HG03066 (cell line): Measurements from ENCODE around the gene GPRC6A.
"Not testable (repeated sequence)": the region's sequence is repeated elsewhere in the genome, so short reads cannot be mapped to it uniquely, and the experiment has no call there.

ENCODE experiments used
- ATAC-seq: cut with Tn5 transposase; IDR thresholded peaks from one replicate; pipeline ENCODE4 v1.9.1; 2021; ENCODE audit warnings: low read depth; ENCODE audit not compliant: unreplicated experiment

The GPRC6A gene, protein sequence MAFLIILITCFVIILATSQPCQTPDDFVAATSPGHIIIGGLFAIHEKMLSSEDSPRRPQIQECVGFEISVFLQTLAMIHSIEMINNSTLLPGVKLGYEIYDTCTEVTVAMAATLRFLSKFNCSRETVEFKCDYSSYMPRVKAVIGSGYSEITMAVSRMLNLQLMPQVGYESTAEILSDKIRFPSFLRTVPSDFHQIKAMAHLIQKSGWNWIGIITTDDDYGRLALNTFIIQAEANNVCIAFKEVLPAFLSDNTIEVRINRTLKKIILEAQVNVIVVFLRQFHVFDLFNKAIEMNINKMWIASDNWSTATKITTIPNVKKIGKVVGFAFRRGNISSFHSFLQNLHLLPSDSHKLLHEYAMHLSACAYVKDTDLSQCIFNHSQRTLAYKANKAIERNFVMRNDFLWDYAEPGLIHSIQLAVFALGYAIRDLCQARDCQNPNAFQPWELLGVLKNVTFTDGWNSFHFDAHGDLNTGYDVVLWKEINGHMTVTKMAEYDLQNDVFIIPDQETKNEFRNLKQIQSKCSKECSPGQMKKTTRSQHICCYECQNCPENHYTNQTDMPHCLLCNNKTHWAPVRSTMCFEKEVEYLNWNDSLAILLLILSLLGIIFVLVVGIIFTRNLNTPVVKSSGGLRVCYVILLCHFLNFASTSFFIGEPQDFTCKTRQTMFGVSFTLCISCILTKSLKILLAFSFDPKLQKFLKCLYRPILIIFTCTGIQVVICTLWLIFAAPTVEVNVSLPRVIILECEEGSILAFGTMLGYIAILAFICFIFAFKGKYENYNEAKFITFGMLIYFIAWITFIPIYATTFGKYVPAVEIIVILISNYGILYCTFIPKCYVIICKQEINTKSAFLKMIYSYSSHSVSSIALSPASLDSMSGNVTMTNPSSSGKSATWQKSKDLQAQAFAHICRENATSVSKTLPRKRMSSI

DNA sequence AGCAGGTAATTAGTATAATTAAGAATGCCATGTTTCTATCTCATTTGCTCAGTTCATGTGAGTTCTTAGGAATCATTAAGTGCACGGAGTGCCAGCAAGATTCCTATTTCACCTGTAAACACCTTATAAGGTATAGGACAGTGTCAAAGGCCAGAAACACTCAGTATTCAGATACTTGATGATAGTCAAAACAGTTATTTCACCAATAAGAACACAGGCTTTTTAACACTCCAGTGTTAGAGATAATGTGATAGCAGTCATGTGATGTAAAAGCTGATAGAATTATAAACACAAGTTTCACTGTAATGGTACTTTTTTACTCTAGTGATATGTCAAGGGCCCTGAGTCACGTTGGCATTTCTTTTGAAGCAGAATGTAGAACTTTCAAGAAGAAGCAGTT is at the start of gene GPRC6A:
TSS of gene GPRC6A (minus strand) at position 101 of the 400 bp plus-strand sequence. CDS start at position 31, 70 bp downstream.
- no peak for ATAC-seq

DNA sequence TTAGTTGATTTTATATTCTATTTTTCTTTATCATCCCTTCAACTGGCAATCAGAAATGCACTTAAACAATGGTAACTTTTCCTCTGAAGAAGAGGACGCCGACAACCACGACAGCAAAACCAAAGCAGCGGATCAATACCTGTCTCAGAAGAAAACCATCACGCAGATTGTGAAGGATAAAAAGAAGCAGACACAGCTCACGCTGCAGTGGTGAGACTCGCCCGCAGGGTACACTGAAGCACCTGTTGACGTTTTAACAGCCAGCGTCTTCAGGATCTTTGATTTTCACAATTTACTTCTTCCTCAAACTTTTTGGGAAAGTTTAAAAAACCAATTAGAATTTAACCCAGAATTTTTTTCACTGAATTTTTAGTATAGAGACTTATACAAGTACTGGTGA is 48.9 kb upstream of the GPRC6A start:
- no peak for ATAC-seq

DNA sequence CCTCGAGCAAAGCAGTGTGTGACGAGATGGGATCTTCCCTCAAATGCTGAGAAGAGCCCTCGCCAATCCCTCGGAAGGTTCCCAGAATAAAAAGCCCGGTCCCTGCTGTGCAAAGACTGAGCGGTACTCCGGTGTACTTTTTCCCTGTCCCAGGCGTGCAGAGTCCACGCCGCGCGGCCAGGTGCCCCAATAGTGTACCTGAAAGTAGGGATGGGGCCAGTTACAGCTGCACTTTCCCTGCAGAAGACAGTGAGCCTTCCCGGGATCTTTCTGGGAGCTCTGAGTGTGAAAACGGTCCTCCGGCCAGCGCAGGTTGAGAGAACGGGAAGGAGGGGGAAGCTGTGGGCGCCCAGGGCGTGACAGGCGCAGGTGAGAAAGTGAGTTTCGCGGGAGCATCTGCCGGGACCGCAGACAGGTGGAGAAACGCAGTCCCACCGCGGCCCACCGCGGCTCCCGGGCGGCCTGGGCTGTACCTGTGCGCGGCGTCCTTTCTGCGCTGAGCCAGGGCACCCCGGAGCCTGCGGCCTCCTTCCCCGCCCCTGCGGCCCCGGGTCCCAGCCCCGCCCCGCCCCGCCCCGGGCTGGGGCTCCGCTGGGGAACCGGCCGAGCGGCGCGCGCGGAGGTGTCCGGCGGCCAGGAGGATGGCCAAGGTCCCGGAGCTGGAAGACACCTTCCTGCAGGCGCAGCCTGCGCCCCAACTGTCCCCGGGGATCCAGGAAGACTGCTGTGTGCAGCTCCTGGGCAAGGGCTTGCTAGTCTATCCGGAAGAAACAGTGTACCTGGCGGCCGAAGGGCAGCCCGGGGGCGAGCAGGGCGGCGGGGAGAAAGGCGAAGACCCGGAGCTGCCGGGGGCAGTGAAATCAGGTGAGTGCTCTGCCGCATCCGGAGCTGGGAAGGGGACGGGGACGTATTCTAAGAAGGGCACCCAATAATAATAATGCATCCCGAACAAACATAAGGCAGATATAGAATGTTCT is 48.0 kb upstream of the GPRC6A start, which contains the start of gene RFX6:
TSS of gene RFX6 (plus strand) at position 608 of the 977 bp plus-strand sequence. CDS start at position 642, 34 bp downstream.
- ATAC-seq: no peak

DNA sequence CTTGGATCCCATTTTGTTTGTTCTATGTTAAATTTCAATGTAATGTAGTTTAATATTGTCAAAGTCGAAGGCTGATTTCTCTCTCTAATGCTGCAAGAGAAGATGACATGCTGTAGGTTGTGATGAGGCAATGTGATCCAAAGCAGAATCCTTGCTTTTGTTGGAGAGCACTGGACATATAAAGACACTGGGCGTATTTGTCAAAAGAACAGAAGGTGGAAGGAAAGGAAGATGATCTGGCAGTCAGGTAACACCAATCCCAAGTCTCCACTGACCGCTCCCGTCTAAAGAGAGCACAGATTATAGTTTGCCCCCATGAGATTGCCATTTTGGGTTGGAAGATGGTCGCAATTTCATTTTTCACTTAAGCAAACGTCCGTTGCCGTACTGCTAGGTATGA is 47.2 kb upstream of the GPRC6A start:
- ATAC-seq: no peak

DNA sequence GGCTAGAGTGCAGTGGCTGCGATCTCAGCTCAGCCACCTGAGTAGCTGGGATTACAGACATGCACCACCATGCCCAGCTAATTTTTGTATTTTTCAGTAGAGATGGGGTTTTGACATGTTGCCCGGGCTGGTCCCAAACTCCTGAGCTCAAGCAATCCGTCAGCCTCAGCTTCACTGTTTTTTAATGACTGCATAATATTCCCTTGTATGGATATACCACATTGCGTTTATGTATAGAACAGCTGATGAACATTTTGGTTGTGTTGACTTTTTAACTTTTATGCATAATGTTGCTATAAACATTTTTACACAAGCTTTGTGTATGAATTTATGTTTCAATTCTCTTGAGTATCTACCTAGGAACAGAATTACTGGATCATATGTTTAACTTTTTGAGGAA is 43.9 kb upstream of the GPRC6A start:
- ATAC-seq: no peak

DNA sequence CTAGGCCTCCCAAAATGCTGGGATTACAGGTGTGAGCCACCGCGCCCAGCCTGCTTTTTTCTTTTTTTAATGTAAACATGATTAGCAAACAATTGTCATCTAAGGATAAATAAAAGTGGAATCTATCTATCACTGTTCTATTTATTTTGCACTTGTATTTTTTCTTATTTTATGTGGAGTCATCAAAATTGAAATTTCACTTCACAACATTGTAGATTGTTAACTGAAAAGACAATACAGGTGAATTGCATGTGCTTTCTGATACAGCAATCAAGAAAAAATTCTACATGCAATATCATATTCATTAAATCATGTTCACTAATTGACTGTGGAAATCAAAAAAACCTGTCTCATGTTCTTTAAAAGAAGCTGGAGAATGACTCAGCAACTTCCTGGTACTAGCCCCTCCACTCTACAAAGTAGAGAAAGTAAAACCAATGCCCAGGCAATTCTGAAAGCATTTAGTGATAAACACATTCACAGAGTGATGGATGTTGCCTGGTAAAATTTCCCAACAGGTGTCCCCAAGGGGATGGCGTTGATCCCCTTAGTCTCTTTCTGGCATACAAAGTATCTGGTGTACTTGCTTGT is 37.5 kb upstream of the GPRC6A start:
- no peak for ATAC-seq

DNA sequence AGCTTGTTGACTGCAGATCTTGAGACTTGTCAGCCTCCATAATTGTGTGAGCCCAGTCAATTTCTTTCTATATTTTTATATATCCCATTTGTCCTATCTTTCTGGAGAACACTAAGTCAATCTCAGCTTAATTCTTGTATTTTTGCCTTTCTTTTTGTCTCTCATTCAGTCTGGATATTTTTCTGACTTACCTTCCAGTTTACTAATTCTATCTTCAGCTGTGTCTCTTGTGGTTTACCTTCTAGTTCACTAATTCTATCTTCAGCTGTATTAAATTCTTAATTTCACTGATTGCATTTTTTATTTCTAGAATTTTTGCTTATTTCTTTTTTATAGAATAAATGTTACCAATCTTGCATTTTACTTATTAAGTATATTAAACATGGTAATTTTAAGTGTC is 30.4 kb upstream of the GPRC6A start:
- ATAC-seq: no peak

DNA sequence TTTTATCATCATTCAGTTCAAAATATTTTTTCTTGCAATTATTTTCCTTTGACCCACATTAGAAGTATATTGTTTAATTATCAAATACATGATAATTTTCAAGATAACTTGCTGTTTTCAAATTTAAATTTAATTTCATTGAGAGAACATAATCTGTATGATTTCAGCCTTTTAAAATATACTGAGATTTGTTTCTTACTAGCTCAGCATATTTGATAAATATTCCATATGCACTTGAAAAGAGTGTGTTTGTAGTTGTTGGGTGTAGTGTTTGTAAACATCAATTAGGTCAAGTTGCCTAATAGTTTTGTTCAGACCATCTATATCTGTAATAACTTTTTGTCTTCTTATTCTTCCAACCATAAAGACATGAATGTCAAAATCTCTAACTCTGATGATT is 29.2 kb upstream of the GPRC6A start:
- ATAC-seq: no peak

DNA sequence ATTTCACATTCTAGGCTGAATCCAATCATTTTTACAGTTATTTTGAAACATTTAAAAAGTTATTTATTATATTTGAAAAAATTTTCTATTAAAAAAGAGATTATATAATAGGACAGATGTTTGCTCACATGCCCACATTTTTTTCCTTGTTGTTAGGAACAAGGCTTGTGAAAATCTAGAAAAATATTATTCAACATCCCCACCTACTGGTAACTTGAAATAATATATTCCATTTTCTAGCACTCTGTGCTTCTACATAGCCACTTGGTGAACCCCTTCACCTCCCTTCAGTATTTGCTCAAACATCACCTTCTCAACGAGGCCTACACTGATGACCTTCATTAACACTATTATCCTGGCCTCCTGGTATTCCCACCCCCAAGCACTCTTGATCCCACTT is 18.3 kb upstream of the GPRC6A start:
- ATAC-seq: no peak

DNA sequence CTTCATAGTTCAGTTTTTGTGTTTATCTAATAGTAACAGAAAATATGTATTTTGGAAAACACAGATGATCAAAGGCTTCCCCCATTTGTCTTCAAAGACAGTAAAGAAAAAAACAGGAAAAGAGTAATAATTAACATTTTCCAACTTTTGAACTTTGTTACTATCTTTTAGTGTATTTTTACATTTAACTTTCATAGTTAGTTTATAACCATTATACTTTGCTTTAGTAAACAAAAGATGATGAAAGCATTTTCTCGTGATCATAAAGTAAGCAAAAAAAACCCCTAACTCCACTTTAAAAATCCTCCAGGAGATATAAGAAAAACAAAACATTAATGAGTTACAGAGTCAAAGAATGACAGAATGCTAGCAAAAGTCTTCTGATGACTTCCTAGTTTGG is 13.6 kb upstream of the GPRC6A start:
- ATAC-seq: no peak

DNA sequence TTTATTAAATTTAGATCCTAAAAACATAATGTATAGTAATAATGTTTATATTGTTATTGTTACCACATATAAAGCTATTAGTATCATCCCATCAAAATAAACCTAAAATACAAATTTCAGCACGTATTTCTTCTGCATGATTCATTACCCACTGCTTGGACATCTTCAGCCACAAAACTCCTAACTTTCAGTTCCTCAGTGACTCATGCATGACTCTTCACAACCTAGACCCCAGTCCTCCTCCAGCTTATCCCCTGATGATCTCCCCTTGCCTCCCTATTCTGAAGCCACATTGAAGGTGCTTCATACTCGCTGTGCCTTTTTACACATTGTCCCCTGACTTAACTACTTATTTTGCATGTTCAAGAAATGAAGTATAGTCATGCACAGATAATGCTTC is 11.2 kb upstream of the GPRC6A start:
- no peak for ATAC-seq

DNA sequence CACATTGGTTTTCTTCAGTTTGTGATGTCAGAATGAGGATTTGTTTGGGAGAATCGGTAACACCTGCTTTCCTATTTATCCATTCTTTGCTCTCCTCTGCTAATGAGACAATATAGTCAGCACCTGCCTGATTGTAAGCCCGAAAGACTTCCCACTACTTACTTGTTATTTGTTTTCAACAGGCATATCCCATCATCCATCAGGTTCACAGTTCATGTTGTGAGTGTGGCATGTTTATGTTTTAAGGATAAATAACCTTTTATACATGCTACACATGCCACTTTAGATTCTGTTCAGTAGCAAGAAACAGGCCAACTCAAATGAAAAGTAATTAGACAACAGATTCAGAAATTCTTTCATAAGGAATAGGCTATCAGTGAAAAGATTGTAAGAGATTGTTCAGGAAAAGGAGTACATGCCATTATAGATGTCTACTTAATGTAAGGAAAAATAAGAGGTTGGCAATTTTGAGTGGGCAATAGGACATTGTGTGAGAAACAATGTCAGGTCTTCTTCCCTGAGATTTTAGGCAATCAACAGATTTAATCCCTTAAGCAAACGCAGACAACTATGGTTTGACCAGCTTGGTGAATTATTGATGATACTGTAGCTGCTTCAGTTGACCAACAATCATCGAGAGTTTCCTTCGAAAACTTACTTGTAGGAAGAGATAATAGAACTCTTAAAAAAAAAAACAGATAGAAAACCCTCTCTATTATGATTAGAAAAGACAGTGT is 7.9 kb upstream of the GPRC6A start:
- no peak for ATAC-seq

DNA sequence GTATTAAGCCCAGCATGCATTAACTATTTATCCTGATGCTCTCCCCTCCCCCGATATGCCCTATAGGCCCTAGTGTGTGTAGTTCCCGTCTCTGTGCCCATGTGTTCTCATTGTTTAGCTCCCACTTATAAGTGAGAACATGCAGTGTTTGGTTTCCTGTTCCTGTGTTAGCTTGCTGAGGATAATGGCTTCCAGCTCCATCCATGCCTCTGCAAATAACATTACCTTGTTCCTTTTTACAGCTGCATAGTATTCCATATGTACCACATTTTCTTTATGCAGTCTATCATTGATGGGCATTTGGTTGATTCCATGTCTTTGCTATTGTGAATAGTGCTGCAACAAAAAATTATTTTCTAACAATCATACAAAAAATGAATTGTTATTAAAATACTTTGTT is 5.6 kb upstream of the GPRC6A start:
- not testable (repeated sequence) for ATAC-seq

DNA sequence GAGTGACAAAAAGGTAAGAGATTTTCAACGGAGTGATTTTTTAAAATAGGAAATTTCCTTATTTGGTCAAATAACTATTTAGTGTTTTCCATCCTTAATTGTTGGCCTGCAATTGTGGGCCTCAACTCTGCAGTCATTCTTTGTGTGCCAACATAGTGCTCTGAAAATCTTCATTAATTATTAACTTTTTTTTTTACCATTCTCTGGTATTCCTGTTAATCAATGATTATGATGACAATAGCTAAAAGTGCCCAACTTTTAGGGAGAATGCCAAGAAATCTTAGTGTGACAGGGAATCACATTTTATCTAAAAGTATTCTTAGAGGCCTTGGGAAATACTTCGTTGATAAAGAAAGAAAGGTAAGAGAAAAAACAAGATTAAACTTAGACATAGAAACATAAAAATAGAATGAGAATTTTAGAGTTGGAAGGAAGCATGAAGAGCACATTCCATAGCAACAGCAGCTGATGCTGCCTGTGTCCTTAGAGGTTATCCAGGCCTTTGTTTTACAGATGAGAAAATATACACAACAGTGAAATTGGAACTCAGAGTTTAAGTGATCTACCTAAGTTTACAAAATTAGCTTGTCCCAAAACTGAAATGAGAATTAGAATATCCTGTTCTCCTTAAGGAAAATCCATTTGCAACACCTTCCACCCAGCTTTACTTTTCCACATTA is 1.2 kb downstream of the GPRC6A start:
- ATAC-seq: no peak

DNA sequence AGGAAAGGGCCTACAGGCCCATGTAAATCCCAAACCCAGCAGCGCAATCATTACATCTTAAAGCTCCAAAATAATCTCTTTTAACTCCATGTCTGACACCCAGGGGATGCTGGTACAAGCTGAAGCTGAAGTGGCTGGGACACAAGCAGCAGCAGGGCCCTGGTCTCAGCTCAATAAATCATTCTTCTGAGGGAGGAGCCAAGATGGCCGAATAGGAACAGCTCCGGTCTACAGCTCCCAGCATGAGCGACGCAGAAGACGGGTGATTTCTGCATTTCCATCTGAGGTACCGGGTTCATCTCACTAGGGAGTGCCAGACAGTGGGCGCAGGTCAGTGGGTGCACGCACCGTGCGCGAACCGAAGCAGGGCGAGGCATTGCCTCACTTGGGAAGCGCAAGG is 12.5 kb downstream of the GPRC6A start:
- not testable (repeated sequence) for ATAC-seq

DNA sequence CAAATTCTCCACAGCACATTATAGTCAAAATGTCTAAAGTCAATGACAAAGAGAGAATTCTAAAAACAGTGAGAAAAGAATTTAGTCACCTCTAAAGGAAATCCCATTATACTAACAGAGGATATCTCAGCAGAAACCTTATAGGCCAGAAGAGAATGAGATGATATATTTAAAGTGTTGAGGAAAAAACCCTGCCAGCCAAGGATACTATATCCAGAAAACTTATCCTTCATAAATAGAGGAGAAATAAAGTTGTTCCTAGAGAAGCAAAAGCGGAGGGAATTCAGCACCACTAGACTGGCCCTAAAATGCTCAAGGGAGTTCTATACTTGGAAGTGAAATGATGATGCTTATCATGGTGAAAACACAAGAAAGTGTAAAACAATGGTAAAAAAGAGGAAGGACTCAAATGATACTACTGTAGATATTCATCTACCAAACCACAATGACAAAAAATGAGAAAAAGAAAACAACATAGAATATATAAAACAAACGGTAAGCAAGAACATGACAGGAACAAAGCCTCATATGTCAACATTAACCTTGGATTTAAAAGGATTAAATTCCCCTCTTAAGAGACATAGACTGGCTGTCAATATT is 16.7 kb downstream of the GPRC6A start:
- ATAC-seq: no peak

DNA sequence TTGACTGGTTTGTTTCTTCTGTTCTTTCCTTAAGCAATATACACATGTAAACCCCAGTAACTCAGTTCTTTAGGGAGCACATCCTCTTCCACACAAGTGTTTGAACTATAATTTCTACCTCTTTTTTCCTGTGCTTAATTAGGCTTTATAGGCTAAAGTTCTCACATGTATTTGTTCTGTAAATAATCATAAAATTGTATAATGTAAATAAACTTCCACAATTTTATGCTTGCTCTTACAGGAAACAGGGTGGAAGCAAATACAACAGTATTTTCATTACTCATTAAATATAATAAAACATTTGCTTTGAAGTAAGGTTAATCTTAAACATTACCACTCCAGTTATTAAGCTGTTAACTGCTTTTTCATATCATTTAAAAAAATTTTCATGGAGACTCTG is 26.9 kb downstream of the GPRC6A start:
- ATAC-seq: no peak

DNA sequence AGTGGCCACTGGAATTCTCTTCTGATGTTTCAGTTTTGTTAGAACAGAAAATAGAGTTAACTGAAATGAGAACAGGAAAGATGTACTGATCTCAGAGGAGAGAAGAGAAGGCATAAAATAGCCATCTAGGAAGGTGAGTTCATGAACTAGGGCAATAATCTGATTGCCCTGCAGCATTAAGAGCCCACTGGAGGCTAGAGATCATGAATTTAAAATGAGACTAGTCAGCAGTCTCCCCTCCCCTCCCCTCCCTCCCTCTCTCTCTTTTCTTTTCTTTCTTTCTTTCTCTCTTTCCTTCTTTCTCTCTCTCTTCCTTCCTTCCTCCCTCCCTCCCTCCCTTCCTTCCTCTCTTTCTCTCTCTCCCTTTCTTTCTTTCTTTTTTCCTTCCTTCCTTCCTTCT is 28.9 kb downstream of the GPRC6A start:
- ATAC-seq: no peak
